HG03039 (cell line): ENCODE measurements around the gene NFIC.
"Not testable (repeated sequence)": the region's sequence is repeated elsewhere in the genome, so short reads cannot be mapped to it uniquely, and the experiment has no call there.

Experiments used
- ATAC-seq: cut with Tn5 transposase; IDR thresholded peaks from one replicate; pipeline ENCODE4 v1.9.1; 2021; ENCODE audit warnings: mild to moderate bottlenecking, moderate library complexity; ENCODE audit not compliant: unreplicated experiment

NFIC gene

GRCh38 chr19:3370728-3371591 lies 4.6 kb downstream of the NFIC start:
- ATAC-seq: no peak

- no peak for ATAC-seq
Measured at GRCh38 chr19:3372413-3372812, 6.0 kb downstream of the NFIC start.

- no peak for ATAC-seq
Measured at GRCh38 chr19:3373971-3374368, 7.6 kb downstream of the NFIC start.

- ATAC-seq: no peak
Measured at GRCh38 chr19:3374369-3375112, 8.2 kb downstream of the NFIC start.

- no peak for ATAC-seq
Measured at GRCh38 chr19:3375221-3376090, 9.1 kb downstream of the NFIC start.

GRCh38 chr19:3376091-3376455 lies 9.7 kb downstream of the NFIC start:
- not testable (repeated sequence) for ATAC-seq

GRCh38 chr19:3378352-3379150 lies 12.2 kb downstream of the NFIC start:
- no peak for ATAC-seq

- ATAC-seq: no peak
Measured at GRCh38 chr19:3380829-3381228, 14.4 kb downstream of the NFIC start.

- no peak for ATAC-seq
Measured at GRCh38 chr19:3381701-3382372, 15.5 kb downstream of the NFIC start.

- ATAC-seq: no peak
Measured at GRCh38 chr19:3382460-3383100, 16.2 kb downstream of the NFIC start.

GRCh38 chr19:3383121-3383722 lies 16.8 kb downstream of the NFIC start:
- ATAC-seq: no peak

- no peak for ATAC-seq
Measured at GRCh38 chr19:3386447-3387234, 20.3 kb downstream of the NFIC start.

- ATAC-seq: no peak
Measured at GRCh38 chr19:3387645-3388589, 21.5 kb downstream of the NFIC start.

- no peak for ATAC-seq
Measured at GRCh38 chr19:3389446-3389778, 23.0 kb downstream of the NFIC start.

- no peak for ATAC-seq
Measured at GRCh38 chr19:3389876-3390371, 23.5 kb downstream of the NFIC start.

GRCh38 chr19:3391911-3392310 lies 25.5 kb downstream of the NFIC start:
- not testable (repeated sequence) for ATAC-seq

- no peak for ATAC-seq
Measured at GRCh38 chr19:3392480-3392879, 26.1 kb downstream of the NFIC start.
